ENCODE results near the gene PITPNC1.

Gene PITPNC1

DNA sequence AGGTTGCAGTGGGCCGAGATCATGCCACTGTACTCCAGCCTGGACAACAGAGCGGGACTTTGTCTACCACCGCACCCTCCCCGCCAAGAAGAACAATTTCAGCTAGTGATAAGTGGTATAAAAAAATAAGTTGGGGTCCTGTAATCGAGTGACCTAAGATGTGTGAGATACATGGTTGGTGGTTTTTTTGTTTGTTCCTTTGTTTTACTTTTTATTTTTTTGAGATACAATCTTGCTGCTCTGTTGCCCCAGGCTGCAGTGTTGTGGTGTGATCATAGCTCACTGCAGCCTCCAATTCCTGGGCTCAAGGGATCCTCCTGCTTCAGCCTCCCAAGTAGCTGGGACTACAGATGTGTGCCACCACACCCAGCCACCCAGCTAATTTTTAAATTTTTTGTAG is 58.7 kb downstream of the PITPNC1 start:
- DNase-seq: no peak

DNA sequence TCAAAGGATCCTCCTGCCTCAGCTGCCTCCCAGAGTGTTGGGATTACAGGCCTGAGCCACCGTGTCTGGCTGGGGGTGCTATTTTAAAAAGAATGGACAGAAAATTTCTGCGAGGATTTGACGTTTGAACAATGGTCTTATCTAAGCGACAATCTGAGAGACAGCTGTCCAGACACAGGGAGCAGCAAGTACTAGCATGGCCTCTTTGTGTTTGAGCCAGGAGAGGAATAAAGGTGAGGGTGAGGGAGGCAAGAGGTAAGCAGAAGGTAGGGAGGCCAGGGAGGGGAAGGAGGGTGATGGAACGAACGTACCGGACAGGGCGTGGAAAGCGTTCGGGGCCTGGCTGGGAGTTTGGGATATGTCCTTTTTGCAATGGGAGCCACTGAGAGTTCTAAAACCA is 59.2 kb downstream of the PITPNC1 start:
- no peak for DNase-seq

DNA sequence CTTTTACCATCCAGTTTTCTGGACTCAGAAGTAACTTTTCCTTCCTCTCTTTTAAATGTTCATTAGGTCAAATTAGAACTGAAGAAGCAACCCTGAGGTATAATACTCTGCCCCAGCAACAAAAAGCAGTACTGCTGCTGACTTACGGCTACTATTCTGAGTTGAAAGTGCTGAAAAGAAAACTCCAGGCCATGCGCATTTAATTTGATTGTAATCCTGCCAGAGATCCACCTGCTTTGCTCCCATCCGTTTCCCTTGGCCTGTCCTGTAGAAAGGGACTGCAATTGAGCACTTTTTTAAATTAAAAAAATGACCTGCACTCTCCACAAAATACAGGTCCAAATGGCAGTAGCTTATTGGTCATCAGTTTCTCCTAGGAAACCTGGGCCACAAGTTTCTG is 61.6 kb downstream of the PITPNC1 start:
- DNase-seq: no peak

DNA sequence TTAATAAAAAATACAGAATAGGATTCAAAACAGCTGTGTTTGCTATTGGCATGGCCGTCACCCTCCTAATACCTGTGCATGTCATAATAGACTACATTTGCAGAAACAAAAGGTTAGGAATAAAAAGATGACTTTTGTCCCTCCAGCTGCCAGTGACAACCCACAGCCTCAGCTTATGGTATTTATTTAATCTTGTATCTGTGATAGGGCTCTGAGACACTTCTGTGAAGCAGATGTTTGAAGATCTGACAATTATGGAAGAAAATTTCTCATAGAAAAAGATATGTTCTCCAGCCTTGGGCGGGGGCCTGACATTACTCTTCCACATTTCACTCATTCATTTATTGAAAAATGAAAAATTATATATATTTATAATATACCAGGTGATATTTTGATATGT is 62.2 kb downstream of the PITPNC1 start:
- DNase-seq: no peak

DNA sequence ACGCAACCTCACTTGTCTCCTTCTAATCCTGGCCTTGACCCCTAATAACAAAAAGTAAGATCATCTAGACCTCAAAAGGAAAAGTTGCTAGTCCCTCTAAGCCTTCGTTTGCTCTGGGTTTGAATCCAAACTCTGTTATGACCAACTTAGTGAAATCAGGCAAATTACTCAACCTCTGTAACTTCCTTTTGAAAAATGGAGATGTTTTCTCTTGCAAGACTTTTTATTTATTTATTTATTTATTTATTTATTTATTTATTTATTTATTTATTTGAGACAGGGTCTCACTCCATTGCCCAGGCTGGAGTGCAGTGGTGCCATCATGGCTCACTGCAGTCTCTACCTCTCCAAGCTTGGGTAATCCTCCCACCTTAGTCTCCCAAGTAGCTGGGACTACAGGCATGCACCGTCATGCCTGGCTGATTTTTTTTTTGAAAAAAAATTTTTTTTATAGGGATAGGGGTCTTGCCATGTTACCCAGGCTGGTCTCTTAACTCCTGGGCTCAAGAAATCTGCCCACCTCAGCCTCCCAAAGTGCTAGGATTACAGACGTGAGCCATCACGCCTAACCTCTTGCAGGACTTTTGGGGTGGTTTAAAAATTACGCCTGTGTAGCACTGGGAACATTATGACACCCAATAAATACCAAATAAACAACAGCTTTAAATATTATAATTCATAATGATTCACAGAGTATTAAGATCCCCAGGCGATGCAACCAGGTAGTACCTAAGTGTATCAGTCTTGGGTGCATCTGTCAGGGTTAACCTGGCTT is 63.4 kb downstream of the PITPNC1 start:
- DNase-seq: no peak

DNA sequence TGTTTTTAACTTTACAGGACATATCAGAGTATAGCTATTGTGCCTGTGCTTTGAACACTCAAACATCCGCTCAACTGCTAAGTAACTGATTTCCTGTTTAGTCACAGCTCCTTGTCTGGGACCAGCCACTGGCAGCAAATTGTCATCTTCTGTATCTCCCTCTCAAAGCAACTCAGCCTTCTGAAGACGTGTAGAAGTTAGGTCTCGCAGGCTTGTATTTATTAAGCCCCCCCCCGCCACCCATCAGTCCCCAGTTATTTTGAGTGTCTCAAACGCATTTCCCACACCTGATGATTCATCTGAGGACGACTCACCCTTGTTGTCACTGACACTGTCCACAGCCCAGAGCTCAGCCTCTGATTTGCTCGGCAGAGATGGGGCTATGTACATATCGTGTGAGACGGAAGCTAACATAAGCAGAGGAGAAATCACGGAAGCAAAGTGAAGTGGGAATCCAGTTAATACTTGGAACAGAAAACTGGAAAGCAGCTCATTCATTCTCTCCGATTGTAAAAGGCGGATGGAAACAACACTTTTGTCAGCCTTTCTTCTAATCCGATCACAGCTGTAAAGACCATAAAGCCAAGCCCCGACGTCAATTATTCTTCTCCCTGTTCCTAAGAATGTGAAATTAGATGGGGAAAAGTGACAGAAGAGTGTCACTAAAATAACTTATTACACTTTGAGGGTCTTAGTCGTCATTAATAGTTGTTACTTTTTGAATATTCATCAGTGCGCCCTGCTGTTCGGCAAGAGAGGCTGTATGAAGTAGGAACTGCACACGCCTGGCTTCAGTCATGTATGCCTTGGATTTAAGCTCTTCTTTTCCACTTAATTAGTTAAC is 64.2 kb downstream of the PITPNC1 start:
- no peak for DNase-seq

DNA sequence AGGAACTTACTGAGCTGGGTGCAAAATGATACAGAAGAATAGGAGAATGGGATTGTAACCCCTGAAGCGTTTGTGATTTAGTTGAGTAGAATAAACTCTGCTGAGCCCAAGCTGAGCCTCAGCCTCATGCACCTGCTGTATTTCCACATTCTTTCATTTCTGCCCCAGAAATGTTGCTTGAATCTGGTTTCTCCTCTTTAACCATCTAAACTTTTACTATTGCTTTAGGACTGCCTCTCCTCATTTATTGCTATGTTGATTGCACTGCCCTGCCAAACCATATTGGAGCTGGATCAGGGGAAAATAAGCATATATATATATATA is 64.8 kb downstream of the PITPNC1 start:
- no peak for DNase-seq

DNA sequence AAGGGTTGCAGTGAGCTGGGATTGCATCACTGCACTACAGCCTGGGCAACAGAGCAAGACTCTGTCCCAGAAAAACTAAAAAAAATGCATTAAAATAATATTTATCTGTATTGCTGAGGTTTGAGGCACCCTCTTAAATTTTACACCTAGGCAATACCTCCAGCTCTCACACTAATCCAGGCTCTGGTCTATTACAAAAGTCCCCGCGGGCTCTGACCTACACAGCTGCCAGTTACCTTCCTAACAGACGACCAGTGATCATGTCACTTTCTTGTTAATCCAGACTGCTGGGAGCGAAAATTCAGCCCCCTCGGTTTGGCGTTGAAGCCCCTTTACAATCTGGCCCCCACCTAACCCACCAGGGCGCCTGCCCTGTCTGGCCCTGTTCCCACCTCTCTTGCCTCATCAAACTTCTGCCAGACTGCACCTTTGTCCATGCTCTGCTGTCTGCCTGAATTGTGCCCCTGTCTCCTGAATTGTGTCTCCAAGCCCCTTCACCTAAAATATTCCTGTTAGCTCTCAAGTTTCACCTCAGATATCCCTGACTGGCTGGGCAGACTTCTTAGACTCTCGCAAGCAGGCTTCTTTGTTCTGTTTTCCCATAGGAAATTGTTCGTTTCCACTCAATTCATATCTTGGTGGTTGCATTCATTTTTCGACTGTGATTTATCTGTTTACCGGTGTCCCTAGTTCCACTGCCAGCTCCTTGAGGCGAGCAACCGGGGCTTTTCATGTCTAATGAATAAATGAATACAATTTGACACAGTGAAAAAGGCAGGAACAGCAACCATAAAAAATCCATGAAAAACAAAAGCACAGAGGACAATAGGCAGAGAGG is 65.9 kb downstream of the PITPNC1 start:
- no peak for DNase-seq

DNA sequence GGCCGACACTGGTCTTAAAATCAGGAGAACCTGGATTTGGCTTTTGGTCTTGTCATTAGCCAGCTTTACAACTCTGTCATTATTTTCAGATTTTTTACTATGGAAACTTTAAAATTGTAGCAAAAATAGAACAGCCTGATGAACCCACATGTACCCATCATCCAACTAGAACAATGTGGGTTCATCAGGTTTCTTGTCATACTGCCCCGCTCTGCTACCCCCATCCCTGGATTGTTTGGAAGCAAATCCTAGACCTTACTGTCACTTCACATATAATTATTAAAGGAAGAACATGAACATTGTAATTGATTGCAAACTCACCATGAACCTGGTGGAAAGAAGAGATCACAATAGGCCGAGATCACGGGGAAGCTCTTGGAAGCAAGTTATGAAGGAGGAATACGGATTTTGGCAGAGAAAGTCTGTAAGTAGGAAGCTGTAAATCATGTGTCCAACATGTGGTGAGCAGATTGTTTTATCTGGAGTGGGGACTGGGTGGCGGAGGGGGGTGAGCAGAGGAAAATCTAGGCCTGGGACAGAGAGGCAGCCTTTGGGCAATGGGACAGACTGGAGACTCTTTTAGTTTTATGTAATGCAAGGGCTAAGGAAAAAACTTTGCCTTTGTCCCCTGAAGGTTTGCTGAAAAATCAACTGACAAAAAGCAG is 67.0 kb downstream of the PITPNC1 start:
- no peak for DNase-seq

DNA sequence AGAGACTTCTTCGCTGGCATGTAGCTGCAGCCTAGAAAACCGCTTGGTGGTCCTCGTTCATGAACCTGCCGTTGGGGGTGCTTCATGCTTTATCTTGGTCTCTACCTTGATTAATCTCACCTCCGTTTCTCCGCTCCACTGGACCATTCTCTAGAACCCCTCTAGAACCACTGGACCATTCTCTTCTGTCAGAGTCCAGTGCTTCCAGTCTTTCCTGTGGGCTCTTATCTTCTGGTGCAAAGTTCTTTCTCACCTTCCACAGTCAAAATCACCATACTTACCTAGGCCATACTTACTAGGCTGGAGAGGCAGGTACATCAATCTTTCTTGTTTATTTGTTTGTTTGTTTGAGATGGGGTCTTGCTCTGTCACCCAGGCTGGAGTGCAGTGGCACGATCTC is 71.4 kb downstream of the PITPNC1 start:
- no peak for DNase-seq

DNA sequence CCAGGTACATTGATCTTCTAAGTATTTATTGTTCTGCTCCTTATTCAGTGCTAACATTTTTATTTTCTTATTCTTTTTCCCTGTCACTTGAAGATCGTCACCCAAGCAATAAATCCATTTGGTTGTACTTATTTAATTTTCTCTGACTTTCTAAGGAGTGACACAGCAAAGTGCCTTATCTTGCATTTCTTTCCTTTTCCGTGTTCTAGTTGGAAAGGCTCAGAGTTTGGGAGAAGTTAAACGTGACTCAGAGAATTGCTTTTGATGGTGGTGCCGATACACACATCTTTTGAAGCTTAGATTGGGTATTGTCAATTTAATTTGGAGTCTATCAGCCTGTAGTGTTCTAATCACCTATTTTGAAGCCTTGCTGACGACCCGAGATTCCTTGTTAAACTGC is 72.0 kb downstream of the PITPNC1 start:
- no peak for DNase-seq

DNA sequence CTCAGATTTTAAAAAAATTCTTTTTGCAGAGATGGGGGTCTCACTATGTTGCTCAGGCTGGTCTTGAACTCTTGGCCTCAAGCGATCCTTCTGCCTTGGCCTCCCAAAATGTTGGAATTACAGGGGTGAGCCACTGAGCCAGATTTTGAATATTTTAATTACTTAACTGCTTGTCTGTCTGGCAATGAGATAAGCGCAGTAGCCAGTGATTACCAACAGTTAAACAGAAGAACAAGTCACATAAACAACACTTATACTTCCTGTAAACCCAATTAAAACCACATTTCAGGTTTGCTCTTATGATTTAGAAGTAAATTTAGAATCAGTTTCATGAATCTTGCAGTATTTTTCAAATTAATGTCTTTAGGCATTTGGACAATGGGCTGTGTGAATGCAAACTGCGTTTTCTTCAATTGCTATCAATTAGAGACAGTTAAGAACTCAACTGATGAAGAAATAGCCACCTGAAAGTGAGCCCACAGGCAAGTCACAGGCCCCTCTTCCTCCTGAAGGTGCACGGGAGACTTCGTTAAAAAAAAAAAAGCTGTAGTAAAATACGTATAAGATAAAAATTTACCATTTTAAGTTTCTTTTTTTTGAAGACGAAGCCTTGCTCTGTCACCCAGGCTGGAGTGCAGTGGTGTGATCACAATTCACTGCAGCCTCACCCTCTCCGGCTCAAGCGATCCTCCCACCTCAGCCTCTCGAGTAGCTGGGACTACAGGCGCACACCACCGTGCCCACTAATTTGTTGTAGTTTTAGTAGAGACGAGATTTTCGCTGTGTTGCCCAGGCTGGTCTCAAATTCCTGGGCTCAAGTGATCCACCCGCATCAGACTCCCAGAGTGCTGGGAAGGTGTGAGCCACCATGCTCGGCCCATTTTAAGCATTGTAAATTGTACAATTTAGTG is 73.0 kb downstream of the PITPNC1 start:
- no peak for DNase-seq

DNA sequence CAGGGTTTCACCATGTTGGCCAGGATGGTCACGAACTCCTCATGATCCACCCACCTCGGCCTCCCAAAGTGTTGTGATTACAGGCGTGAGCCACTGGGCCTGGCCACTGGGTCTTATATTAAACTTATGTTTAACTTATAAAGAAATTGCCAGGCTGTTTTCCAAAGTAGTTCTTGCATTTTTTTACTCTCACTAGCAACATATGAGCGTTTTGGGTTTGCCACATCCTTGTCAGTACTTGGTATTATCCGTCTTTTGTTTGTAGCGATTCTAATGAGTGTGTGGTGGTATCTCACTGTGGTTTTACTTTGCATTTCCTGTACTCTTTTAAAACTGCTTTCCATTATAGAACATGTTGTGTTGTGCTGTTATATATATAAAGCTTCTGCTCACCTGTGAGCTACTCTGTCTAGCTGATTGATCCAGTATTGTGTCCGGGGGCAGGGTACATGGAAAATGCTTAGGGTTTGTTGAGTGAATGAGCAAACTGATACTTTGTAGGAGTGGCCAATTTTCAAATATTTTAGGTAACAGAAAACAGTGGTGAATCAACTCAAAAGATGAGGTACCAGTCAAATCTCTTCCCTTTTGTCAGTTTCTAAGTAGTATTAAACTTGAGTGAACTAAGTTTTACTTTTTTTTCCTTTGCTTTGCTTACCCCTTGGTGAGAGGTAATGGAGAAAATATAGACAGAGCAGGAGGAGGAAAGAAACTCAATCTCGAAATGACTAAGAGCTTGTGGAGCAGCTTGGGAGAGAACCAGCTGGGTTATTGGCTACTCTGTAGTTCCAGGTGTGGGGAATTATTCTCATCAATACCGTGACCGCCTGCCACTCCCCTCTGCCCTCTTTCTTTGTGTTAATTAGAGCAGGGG is 75.8 kb downstream of the PITPNC1 start:
- DNase-seq: no peak

DNA sequence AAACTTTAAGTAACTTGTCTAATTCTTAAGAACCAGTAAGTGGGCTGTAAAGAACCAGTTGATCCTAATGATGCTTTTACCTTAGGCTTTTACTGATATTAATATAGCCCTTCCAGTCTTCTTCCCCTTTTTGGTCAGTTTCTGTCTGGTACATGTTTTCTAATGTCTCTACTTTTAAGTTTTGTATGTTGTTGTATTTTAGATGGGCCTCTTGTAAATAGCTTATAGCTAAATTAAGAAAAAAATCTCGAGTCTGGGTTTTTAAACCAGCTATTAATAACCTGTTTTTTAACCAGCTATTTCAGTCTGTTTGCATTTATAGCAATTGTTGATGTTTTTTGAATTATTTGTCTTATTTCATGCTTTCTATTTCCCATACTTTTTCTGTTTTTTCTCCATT is 79.0 kb downstream of the PITPNC1 start:
- DNase-seq: no peak

DNA sequence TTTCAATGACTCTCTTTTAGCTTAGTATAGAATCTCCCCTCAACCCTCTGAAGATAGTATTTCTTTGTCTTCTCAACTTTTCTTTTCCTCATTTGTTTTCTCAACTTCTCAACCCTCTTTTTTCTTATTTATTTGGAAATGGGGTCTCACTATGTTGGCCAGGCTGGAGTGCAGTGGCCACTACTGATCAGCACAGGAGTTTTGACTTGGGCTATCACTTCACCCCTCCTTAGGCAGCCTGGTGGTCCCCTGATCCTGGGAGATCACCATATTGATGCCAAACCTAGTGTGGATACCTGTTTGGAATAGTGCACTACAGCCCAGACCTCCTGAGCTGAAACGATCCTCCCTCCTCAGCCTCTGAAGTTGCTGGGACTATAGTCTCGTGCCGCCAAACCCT is 79.8 kb downstream of the PITPNC1 start:
- DNase-seq: no peak

DNA sequence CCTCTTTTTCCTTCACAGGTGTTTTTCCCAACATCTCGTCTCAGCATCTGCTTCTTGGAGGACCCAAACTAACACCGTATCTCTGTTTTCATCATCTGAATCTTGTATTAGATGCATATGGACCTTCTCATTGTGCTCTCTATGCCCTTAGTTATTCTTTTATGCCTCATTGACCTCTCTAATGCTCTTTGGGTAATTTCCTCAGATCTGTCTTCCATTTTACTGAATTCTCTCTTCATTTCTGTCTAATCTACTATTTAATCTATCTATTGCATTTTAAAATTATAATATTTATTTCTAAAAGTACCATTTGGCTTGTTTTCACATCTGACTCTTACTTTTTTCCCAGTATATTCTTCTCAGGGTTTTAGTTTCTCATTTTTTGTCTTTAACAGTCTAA is 81.1 kb downstream of the PITPNC1 start:
- DNase-seq: no peak

DNA sequence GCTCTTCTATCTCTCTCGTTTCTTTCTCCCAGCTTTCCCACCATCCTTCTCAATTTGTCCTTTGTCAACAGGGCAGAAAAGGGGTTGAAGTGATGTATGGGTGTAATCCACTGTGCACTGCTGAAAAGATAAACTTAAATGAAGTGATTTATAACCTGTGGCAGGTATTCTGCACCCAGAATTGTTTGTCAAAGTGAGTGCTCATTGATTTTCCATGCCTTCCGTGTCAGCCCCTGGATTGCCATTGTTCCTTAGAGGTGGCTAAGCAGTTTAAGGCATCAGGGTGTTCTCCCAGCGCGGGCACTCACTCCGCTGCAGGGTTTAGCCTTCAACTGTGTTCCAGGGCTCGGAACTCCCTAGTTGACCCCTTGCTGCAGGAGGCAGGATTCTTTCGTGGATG is 82.9 kb downstream of the PITPNC1 start:
- DNase-seq: no peak

DNA sequence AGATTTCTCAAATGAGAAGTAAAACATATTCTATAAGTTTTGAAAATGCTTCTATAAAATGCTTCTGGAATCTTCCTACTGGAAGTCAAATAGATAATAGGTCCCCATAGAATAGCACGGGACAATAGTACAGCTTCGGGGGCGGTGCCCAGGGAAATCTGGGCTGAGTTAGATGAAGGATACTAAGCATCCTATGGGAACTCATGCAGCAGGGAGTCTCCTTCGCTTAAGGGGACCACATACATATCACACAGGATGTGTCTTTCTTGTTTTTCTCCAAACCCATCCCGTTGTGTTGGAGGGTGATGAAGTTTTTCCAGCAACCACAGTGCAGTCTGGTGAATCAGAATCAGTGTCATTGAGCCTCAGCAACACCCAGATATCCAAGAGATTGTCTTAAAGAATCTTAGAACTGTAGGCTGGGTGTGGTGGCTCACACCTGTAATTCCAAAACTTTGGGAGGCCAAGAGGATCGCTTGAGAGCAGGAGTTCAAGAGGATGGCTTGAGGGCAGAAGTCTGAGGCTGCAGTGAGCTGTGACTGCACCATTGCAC is 84.2 kb downstream of the PITPNC1 start:
- DNase-seq: no peak

DNA sequence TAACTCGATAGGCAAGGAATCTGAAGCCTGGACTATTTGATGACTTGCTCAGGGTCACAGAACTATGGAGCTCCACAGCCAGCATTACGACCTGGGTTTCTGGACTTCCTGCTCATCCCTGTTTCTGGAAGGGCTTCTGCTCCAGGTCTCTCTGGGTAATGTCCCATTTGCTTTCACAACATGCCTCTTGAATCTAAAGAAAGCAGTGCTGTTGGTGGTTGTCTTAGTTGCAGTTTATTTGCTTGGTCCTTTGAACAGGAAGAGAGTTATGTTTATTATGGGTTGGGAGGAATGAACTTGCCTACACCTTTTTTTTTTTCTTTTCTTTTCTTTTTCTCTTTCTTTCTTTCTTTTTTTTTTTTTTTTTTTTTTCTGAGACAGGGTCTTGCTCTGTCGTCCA is 84.8 kb downstream of the PITPNC1 start:
- DNase-seq: no peak

DNA sequence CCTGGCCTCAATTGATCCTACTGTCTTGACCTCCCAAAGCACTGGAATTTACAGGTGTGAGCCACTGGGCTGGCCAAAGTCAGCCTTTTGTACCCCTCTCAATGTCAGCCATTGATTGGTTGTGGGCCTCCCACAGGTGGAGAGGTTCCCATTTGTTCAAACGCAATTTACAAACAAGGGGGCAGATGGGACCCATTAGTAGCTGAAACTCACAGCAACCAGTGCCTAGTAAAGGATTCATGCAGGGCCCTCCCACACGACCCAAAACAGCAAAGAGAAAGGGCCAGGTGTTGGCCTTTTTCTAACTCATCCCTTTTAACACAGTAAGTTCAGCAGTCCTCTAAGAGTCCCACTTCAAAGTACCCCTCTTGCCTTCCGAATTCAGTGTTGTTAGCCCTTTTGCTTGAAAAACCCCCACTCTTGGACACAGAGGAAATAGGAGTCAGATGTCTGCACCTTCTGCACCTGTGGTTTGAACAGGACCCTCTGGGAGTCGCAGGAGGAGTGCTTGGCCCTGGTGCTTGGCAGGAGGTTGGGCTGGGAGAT is 89.2 kb downstream of the PITPNC1 start:
- DNase-seq: no peak
